ENCODE data around the gene GAS6.
"Not testable (repeated sequence)": the region's sequence is repeated elsewhere in the genome, so short reads cannot be mapped to it uniquely, and the experiment has no call there.

The GAS6 gene

GRCh38 chr13:113876346-113877148 is 12.7 kb upstream of the GAS6 start:
- TF ChIP-seq, protein P1, sequence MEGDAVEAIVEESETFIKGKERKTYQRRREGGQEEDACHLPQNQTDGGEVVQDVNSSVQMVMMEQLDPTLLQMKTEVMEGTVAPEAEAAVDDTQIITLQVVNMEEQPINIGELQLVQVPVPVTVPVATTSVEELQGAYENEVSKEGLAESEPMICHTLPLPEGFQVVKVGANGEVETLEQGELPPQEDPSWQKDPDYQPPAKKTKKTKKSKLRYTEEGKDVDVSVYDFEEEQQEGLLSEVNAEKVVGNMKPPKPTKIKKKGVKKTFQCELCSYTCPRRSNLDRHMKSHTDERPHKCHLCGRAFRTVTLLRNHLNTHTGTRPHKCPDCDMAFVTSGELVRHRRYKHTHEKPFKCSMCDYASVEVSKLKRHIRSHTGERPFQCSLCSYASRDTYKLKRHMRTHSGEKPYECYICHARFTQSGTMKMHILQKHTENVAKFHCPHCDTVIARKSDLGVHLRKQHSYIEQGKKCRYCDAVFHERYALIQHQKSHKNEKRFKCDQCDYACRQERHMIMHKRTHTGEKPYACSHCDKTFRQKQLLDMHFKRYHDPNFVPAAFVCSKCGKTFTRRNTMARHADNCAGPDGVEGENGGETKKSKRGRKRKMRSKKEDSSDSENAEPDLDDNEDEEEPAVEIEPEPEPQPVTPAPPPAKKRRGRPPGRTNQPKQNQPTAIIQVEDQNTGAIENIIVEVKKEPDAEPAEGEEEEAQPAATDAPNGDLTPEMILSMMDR (conservative IDR thresholded peaks at IDR 0.05; ENCODE audit: low read depth, low read length) = no peak
- no peak overlapping the region for H3K4me3 ChIP-seq (ENCODE audit: low read depth, low read length)
- no peak for DNase-seq (ENCODE audit: low read depth)

DNA sequence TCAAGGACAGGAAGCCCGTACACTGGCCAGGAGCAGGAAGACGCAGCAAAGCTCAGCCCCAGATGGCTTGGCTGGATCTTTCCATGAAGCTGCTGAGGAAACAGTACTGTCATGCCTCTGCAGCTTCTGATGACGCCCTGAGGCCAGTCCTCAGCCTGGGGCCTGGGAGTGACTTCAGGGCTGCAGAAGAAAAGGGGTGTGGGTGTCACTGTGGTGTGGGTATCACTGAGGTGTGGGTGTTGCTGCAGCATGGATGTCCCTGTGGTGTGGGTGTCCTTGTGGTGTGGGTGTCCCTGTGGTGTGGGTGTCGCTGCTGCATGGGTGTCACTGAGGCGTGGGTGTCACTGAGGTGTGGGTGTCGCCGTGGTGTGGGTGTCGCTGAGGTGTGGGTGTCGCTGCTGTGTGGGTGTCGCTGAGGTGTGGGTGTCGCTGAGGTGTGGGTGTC is 12.0 kb upstream of the GAS6 start:
- DNase-seq (ENCODE audit: low read depth) = no peak
- H3K4me3 ChIP-seq (ENCODE audit: low read depth, low read length) = no peak overlapping the region
- TF ChIP-seq, protein P1 (conservative IDR thresholded peaks at IDR 0.05; ENCODE audit: low read depth, low read length) = no peak

DNA sequence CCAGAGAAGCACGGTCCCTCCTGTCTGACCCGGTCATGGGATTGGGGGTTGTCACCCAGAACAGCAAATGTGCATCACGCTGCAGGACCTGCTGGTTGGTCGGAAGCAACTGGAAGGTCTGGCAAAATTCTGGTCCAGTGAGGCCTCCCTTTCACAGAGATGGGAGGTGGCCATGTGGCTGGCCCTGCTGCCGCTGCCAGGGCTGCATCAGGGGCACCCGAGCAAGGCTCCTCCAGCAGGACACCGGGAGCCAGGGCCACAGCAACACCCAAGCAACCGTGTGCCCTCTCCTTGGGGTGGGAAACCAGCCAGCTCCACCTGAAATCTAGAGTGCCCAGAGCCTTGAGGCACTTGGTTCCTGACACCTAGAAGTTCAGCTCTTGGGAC is 11.5 kb upstream of the GAS6 start:
- no peak overlapping the region for H3K4me3 ChIP-seq (ENCODE audit: low read depth, low read length)
- TF ChIP-seq, protein P1 (conservative IDR thresholded peaks at IDR 0.05; ENCODE audit: low read depth, low read length) = no peak
- DNase-seq (ENCODE audit: low read depth) = no peak

DNA sequence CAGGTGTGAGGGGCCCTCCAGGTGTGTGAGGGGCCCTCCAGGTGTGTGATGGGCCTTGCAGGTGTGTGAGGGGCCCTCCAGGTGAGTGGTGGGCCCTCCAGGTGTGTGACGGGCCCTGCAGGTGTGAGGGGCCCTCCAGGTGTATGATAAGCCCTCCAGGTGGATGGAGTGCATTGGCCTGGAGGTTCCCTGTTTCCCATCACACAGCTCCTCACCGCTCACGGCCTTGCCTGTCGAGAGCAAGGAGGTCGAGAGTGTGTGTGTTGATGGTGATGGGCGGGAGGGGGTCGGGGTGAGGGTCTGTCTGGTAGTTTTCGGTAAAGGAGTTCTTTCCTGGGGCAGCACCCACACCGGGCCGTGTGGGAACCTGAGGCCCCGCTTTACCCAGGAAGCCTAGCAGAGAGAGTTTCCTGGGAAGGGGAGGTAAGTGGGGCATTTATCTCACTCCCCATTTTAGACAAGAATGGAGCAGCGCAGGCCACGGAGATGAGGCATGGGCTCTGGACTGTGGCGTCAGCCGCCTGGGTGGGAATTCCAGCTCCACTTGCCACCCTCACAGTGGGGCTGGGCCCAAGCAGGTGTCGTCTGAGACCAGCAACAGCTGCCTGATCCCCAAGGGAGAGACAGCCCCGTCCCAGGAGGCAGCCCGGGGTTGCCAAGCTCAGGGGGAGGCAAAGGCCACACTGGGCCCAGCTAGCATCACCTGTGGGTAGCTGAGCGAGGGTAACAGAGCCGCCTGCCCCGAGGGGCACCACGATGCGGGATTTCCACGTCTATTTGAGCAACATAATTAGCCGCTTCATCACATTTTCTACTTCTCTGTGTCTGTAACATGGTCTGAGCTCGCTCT is 10.9 kb upstream of the GAS6 start:
- TF ChIP-seq, protein P1 (conservative IDR thresholded peaks at IDR 0.05; ENCODE audit: low read depth, low read length) = no peak
- no peak for DNase-seq (ENCODE audit: low read depth)
- no peak overlapping the region for H3K4me3 ChIP-seq (ENCODE audit: low read depth, low read length)

DNA sequence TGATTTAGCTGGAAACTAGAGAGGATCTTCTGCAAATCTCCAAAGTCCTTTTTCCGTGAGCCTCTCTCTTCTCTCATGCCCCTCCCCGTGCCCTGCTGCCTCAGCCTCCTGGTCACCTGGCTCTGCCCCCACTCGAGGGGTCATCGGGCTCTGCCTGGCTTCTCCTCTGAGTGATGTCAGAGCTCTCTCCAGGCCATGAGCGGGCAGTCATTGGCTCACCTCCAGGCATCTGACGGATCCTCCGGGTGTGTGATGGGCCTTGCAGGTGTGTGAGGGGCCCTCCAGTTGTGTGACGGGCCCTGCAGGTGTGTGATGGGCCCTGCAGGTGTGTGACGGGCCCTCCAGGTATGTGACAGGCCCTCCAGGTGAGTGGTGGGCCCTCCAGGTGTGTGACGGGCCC is 10.3 kb upstream of the GAS6 start:
- no peak overlapping the region for H3K4me3 ChIP-seq (ENCODE audit: low read depth, low read length)
- TF ChIP-seq, protein P1 (conservative IDR thresholded peaks at IDR 0.05; ENCODE audit: low read depth, low read length) = no peak
- no peak for DNase-seq (ENCODE audit: low read depth)

DNA sequence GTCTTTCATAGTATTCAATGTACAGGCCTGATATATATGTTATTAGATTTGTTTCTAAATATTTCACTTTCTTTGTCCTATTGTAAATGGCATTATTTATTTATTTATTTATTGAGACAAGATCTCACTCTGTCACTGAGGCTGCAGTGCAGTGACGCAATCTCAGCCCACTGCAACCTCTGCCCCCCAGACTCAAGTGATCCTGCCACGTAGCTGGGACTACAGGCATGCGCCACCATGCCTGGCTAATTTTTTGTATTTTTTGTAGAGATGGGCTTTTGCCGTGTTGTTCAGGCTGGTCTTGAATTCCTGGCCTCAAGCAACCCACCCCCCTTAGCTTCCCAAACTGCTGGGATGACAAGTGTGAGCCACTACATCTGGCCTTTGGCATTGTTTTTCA is 5.4 kb upstream of the GAS6 start:
- TF ChIP-seq, protein P1 (conservative IDR thresholded peaks at IDR 0.05; ENCODE audit: low read depth, low read length) = no peak
- no peak overlapping the region for H3K4me3 ChIP-seq (ENCODE audit: low read depth, low read length)
- DNase-seq (ENCODE audit: low read depth) = no peak

DNA sequence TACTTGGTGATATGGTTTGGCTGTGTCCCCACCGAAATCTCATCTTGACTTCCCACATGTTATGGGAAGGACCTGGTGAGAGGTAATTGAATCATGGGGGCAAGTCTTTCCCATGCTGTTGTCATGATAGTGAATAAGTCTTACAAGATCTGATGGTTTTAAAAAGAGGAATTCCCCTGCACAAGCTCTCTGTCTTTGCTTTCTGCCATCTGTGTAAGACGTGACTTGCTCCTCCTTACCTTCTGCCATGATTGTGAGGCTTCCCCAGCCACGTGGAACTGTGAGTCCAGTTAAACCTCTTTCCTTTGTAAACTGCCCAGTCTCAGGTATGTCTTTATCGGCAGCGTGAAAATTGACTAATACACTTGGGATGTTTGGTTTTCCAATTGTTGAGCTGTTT is 4.0 kb upstream of the GAS6 start:
- H3K4me3 ChIP-seq (ENCODE audit: low read depth, low read length); DNase-seq (ENCODE audit: low read depth): not testable (repeated sequence)

Measured in choroid plexus epithelial cell (primary cell).